ENCODE measurements around the gene IGHMBP2.

- TF ChIP-seq, protein P1, sequence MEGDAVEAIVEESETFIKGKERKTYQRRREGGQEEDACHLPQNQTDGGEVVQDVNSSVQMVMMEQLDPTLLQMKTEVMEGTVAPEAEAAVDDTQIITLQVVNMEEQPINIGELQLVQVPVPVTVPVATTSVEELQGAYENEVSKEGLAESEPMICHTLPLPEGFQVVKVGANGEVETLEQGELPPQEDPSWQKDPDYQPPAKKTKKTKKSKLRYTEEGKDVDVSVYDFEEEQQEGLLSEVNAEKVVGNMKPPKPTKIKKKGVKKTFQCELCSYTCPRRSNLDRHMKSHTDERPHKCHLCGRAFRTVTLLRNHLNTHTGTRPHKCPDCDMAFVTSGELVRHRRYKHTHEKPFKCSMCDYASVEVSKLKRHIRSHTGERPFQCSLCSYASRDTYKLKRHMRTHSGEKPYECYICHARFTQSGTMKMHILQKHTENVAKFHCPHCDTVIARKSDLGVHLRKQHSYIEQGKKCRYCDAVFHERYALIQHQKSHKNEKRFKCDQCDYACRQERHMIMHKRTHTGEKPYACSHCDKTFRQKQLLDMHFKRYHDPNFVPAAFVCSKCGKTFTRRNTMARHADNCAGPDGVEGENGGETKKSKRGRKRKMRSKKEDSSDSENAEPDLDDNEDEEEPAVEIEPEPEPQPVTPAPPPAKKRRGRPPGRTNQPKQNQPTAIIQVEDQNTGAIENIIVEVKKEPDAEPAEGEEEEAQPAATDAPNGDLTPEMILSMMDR (IDR thresholded peaks at IDR 0.05), result no peak
- TF ChIP-seq POLR2A (IDR thresholded peaks at IDR 0.05), result no peak
Observed at GRCh38 chr11:68950762-68951161, 47.1 kb downstream of the IGHMBP2 start.
